VCaP (cell line): ENCODE measurements around the gene CREBBP.
"Not testable (repeated sequence)": the region's sequence is repeated elsewhere in the genome, so short reads cannot be mapped to it uniquely, and the experiment has no call there.

Experiments used
- H3K27ac ChIP-seq: fragments of 450-650 bp; 2 replicates; pipeline ENCODE4 v1.5.1; 2017
- TF ChIP-seq, protein P1 (sequence below): fragments of 450-650 bp; conservative IDR thresholded peaks from 2 replicates; pipeline ENCODE4 v1.5.1; 2017; ENCODE audit warnings: mild to moderate bottlenecking, moderate library complexity

Gene CREBBP

GRCh38 chr16:3722508-3722907 is 158.0 kb downstream of the CREBBP start:
- TF ChIP-seq, protein P1, sequence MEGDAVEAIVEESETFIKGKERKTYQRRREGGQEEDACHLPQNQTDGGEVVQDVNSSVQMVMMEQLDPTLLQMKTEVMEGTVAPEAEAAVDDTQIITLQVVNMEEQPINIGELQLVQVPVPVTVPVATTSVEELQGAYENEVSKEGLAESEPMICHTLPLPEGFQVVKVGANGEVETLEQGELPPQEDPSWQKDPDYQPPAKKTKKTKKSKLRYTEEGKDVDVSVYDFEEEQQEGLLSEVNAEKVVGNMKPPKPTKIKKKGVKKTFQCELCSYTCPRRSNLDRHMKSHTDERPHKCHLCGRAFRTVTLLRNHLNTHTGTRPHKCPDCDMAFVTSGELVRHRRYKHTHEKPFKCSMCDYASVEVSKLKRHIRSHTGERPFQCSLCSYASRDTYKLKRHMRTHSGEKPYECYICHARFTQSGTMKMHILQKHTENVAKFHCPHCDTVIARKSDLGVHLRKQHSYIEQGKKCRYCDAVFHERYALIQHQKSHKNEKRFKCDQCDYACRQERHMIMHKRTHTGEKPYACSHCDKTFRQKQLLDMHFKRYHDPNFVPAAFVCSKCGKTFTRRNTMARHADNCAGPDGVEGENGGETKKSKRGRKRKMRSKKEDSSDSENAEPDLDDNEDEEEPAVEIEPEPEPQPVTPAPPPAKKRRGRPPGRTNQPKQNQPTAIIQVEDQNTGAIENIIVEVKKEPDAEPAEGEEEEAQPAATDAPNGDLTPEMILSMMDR, result no peak
- H3K27ac ChIP-seq, result no peak overlapping the region

- no peak overlapping the region for H3K27ac ChIP-seq
- TF ChIP-seq, protein P1, result no peak
These were observed 160.1 kb downstream of the CREBBP start for GRCh38 chr16:3720418-3720817.

- TF ChIP-seq, protein P1, result no peak
- no peak overlapping the region for H3K27ac ChIP-seq
These were observed 161.9 kb downstream of the CREBBP start for GRCh38 chr16:3718628-3719027.

DNA sequence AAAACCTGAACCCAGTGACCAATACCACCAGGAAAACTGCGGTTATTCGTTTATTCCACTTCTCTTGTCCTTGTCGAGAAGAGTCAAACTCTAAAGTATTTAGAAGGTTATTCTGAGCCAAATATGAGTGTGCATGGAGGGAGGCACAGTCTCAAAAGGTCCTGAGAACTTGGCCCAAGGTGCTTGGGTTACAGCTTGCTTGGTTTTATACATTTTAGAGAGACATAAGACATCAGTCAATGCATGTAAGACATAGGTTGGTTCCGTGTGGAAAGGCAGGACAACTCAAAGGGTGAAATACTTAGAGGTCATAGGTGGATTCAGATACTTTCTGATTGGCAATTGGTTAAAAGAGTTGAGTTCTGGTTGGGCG is 162.5 kb downstream of the CREBBP start:
- H3K27ac ChIP-seq, result peak overlapping the region; percentile 79
- TF ChIP-seq, protein P1, result no peak

DNA sequence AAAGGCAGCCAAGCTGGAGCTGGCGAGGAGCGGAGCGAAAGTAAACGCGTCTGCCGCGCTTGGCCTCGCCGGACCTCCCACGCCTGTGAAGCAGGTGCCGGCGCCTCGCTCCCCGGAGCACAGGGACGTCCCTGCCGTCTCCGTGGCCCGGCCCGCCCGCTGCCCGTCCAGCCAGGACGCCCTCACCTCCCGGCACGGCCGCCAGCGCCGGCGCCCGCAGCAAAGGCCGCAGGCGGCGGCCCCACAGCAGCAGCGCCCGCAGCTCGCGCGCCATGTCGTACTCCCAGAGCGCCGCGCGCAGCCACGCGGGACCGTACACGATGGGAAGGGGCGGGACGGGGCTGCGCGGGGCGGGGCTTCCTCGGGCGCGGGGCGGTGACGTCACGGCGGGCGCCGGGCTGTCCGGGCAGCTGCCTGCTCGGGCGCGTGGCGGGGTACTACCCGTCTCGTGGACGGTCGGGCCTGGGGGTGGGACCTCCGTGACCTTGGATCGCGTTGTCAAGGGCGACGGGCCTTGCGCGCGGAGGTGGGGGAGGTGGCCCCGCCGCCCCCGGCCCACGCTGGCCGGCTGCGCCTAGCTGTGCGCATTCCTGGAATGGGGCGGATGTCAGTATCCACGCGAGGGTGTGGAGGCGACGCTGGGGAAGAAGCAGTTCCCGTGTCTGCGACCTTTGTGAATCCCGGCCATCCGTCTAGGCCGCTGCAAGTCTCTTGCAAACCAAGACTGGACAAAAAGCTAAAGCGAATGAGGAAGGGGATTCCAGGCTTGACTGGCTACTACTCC is 163.1 kb downstream of the CREBBP start, which contains the start of gene TRAP1:
TSS of gene TRAP1 (minus strand) at position 290 of the 784 bp plus-strand sequence. CDS start at position 274, 16 bp downstream.
- TF ChIP-seq, protein P1, result no peak
- H3K27ac ChIP-seq, result peak within 1 kb of the TSS; percentile 79

GRCh38 chr16:3716831-3717234 is 163.7 kb downstream of the CREBBP start:
- TF ChIP-seq, protein P1, result no peak
- H3K27ac ChIP-seq, result peak overlapping the region; percentile 79

GRCh38 chr16:3715430-3715829 is 165.1 kb downstream of the CREBBP start:
- TF ChIP-seq, protein P1, result no peak
- H3K27ac ChIP-seq, result no peak overlapping the region

- H3K27ac ChIP-seq, result not testable (repeated sequence)
These were observed 166.1 kb downstream of the CREBBP start for GRCh38 chr16:3714378-3714777.
